ENCODE results near the gene FGD4.
A peak's percentile ranks its signal among the peaks of the same experiment; 100 is the strongest.

FGD4 gene

GRCh38 chr12:32457251-32458025 is 58.1 kb downstream of the FGD4 start:
- Histone ChIP-seq H3K27me3 (replicated peaks; ENCODE audit: control insufficient read depth, insufficient read depth, low read length) (no peaks in the 10 kb centered on the region), H3K36me3 (ENCODE audit: control insufficient read depth, insufficient read depth, low read length, severe bottlenecking) (no peaks in the 10 kb centered on the region), H3K4me1 (ENCODE audit: control insufficient read depth, insufficient read depth, low read length) (peaks cover 46% of the 10 kb centered on the region), H3K4me3 (ENCODE audit: low read length) (no peak overlapping the region), H3K9ac (ENCODE audit: low read length) (peak overlapping the region; percentile 64), H3K9me3 (ENCODE audit: control insufficient read depth, low read length) (no peaks in the 10 kb centered on the region)
- peak; percentile 60 for DNase-seq (ENCODE audit: low read depth)

- no peaks in the 10 kb centered on the region for H3K36me3 ChIP-seq (ENCODE audit: control insufficient read depth, insufficient read depth, low read length, severe bottlenecking)
- H3K9ac ChIP-seq (ENCODE audit: low read length), result no peak overlapping the region
- H3K9me3 ChIP-seq (ENCODE audit: control insufficient read depth, low read length), result no peaks in the 10 kb centered on the region
- no peak for DNase-seq (ENCODE audit: low read depth)
- H3K27me3 ChIP-seq (replicated peaks; ENCODE audit: control insufficient read depth, insufficient read depth, low read length), result no peaks in the 10 kb centered on the region
- H3K4me1 ChIP-seq (ENCODE audit: control insufficient read depth, insufficient read depth, low read length), result peaks cover 25% of the 10 kb centered on the region
- no peak overlapping the region for H3K4me3 ChIP-seq (ENCODE audit: low read length)
Measured at GRCh38 chr12:32460638-32461037, 61.3 kb downstream of the FGD4 start.

- Histone ChIP-seq H3K36me3 (ENCODE audit: control insufficient read depth, insufficient read depth, low read length, severe bottlenecking) (no peaks in the 10 kb centered on the region), H3K4me3 (ENCODE audit: low read length) (no peak overlapping the region), H3K27me3 (replicated peaks; ENCODE audit: control insufficient read depth, insufficient read depth, low read length) (no peaks in the 10 kb centered on the region), H3K9me3 (ENCODE audit: control insufficient read depth, low read length) (no peaks in the 10 kb centered on the region), H3K9ac (ENCODE audit: low read length) (no peak overlapping the region), H3K4me1 (ENCODE audit: control insufficient read depth, insufficient read depth, low read length) (peaks cover 4% of the 10 kb centered on the region)
- no peak for DNase-seq (ENCODE audit: low read depth)
Measured at GRCh38 chr12:32462908-32463307, 63.5 kb downstream of the FGD4 start.

DNA sequence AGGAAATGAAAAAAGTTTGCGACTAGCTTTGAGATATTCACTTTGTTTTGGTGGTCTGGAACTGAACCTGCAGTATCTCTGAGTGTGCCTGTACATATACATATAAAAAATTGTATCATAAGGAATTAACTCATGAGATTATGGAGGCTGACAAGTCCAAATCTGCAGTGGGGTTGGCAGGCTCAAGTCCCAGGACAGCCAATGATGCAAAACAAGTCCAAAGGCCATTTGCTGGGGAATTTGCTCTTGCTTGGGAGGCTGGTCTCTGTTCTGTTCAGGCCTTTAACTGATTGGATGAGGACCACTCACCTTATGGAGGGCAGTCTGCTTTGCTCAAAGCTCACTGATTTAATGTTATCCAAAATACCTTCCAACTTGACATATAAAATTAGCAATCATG is 66.8 kb downstream of the FGD4 start:
- no peaks in the 10 kb centered on the region for H3K4me1 ChIP-seq (ENCODE audit: control insufficient read depth, insufficient read depth, low read length)
- DNase-seq (ENCODE audit: low read depth), result no peak

DNA sequence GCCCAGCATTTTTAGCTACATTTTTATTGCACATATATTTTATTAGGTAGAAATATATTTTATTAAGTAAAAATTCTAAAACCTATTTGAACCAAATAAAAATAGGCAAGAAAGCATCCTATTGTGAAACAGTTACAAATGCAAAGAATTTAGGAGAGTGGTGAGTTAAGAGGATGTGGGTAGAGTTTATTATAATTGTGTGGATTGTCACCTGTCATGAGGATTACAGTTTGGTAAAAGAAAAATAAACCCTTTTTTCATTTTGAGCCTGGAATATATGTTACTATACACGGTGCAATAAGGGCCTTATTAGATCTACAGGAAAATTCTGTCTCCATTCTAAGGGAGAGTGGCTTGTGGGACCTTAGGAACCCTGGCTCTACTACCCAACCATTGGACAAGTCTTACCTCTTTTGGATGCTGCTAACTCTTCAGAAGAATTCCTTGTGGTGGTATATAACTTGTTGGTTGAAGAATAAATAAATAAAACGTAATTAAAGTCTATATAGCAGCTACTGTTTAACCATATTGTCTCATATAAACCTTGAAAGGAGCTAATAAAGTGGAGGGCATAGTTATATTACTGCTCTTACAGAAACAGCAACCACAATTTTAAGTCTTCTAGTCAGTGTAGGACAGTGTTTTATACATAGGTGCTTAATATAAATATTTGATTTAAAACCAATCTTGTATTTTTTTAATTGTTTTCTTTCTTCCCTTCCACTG is 67.8 kb downstream of the FGD4 start:
- no peaks in the 10 kb centered on the region for H3K9me3 ChIP-seq (ENCODE audit: control insufficient read depth, low read length)
- no peaks in the 10 kb centered on the region for H3K36me3 ChIP-seq (ENCODE audit: control insufficient read depth, insufficient read depth, low read length, severe bottlenecking)
- H3K4me1 ChIP-seq (ENCODE audit: control insufficient read depth, insufficient read depth, low read length), result no peaks in the 10 kb centered on the region
- no peaks in the 10 kb centered on the region for H3K27me3 ChIP-seq (replicated peaks; ENCODE audit: control insufficient read depth, insufficient read depth, low read length)
- no peak overlapping the region for H3K4me3 ChIP-seq (ENCODE audit: low read length)
- no peak for DNase-seq (ENCODE audit: low read depth)
- H3K9ac ChIP-seq (ENCODE audit: low read length), result no peak overlapping the region

More for the DNA sequence above, 66.8 kb downstream of the FGD4 start:
- Histone ChIP-seq H3K4me3 (ENCODE audit: low read length) (no peak overlapping the region), H3K36me3 (ENCODE audit: control insufficient read depth, insufficient read depth, low read length, severe bottlenecking) (no peaks in the 10 kb centered on the region), H3K27me3 (replicated peaks; ENCODE audit: control insufficient read depth, insufficient read depth, low read length) (no peaks in the 10 kb centered on the region), H3K9ac (ENCODE audit: low read length) (no peak overlapping the region), H3K9me3 (ENCODE audit: control insufficient read depth, low read length) (no peaks in the 10 kb centered on the region)

DNA sequence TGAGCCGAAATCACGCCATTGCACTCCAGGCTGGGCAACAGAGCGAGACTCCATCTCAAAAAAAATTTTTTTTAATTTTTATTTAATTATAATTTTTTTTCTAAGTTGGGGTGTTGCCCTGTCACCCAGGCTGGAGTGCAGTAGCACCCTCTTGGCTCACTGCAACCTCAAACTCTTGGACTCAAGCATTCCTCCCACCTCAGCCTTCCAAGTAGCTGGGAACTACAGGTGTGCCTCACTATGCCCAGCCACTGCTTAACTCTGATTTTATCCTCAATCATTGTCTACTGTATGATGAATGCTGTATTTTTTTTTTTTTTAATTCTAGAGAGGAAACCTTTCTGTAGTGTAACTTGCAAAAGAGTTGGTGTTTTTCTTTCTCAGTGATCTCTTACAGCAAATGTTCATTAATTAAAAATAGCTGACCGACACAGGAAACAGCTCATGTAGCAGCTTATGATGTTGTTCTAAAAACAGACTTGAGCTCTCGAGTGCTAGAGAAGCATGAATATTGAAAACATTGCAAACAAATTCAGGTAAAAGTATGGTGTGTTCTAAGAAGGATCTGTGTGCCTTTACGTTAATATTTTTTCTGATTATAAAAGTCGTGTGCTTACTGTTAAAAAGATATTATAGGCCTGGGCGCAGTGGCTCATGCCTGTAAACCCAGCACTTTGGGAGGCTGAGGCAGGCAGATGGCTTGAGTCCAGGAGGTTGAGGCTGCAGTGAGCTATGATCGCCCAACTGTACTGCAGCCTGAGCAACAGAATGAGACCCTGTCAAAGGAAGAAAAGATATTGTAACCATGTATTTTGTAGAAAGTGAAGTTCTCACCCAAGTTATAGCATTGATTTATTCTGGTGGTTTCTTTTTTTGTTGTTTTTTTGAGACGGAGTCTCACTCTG is 68.9 kb downstream of the FGD4 start:
- Histone ChIP-seq H3K9ac (ENCODE audit: low read length) (no peak overlapping the region), H3K27me3 (replicated peaks; ENCODE audit: control insufficient read depth, insufficient read depth, low read length) (no peaks in the 10 kb centered on the region), H3K9me3 (ENCODE audit: control insufficient read depth, low read length) (no peaks in the 10 kb centered on the region), H3K36me3 (ENCODE audit: control insufficient read depth, insufficient read depth, low read length, severe bottlenecking) (no peaks in the 10 kb centered on the region), H3K4me1 (ENCODE audit: control insufficient read depth, insufficient read depth, low read length) (no peaks in the 10 kb centered on the region), H3K4me3 (ENCODE audit: low read length) (no peak overlapping the region)
- DNase-seq (ENCODE audit: low read depth), result no peak

DNA sequence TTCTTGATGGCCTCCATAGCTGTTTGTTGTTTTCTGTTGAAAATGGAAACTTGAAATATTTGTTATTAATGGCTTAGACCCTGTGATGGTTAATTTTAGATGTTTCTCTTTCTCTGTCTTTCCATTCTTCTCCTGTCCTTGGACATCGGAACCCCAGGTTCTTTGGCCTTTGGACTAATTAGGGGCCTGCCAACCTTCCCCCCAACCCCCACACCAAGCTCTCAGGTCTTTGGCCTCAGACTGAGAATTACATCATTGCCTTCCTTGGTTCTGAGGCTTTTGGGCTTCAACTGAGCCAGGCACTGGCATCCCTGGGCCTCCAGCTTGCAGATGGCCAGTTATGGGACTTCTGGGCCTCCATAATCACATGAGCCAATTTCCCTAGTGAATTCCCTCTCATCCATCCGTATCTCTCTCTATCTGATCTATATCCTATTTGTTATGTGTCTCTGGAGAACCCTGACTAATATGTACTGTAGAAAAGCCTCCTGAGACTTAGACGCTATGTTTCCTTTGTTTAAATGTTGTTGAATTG is 71.6 kb downstream of the FGD4 start:
- no peaks in the 10 kb centered on the region for H3K27me3 ChIP-seq (replicated peaks; ENCODE audit: control insufficient read depth, insufficient read depth, low read length)
- DNase-seq (ENCODE audit: low read depth), result no peak
- H3K4me1 ChIP-seq (ENCODE audit: control insufficient read depth, insufficient read depth, low read length), result no peaks in the 10 kb centered on the region
- no peak overlapping the region for H3K4me3 ChIP-seq (ENCODE audit: low read length)
- H3K9ac ChIP-seq (ENCODE audit: low read length), result no peak overlapping the region
- H3K36me3 ChIP-seq (ENCODE audit: control insufficient read depth, insufficient read depth, low read length, severe bottlenecking), result no peaks in the 10 kb centered on the region
- no peaks in the 10 kb centered on the region for H3K9me3 ChIP-seq (ENCODE audit: control insufficient read depth, low read length)

DNA sequence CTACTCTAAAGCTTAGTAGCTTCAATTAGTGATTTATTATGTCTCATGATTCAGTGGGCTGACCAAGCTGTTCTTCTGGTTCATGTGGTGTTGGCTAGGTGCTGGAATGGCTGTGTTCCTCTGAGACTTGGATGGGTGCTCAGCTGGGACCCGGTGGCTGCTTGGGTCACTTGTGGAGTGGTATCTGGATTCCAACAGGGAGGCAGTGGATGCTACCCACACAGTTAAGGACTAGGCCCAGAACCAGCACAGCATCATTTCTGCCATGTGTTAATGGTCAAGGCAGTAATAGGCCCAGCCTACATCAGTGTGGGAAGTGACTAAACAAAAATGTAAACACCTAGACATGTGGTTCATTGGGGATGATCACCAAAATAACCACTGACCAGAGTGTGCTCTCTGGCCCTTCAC is 72.2 kb downstream of the FGD4 start:
- Histone ChIP-seq H3K27me3 (replicated peaks; ENCODE audit: control insufficient read depth, insufficient read depth, low read length) (no peaks in the 10 kb centered on the region), H3K9me3 (ENCODE audit: control insufficient read depth, low read length) (no peaks in the 10 kb centered on the region), H3K36me3 (ENCODE audit: control insufficient read depth, insufficient read depth, low read length, severe bottlenecking) (no peaks in the 10 kb centered on the region), H3K4me1 (ENCODE audit: control insufficient read depth, insufficient read depth, low read length) (no peaks in the 10 kb centered on the region), H3K9ac (ENCODE audit: low read length) (no peak overlapping the region), H3K4me3 (ENCODE audit: low read length) (no peak overlapping the region)
- no peak for DNase-seq (ENCODE audit: low read depth)

DNA sequence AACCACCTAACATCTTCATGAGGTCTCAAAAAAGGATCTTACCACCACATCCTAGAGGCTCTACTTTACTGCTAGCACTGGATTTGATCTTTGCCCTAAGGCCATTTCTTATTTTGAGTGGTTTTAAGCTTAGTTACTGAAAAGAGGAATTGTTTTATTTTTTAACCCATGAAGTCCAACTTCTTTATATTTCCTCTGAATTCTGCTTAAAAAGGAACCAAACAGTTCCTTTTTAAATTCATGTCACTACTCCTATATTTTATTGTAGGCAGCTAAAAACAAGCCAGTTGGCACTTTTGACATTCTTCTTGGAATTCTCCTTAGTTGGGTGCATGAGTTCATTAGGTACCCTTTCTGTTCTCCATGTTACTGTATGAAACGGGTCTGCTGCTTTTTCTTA is 76.4 kb downstream of the FGD4 start:
- Histone ChIP-seq H3K4me1 (ENCODE audit: control insufficient read depth, insufficient read depth, low read length) (no peaks in the 10 kb centered on the region), H3K9me3 (ENCODE audit: control insufficient read depth, low read length) (no peaks in the 10 kb centered on the region), H3K27me3 (replicated peaks; ENCODE audit: control insufficient read depth, insufficient read depth, low read length) (no peaks in the 10 kb centered on the region), H3K9ac (ENCODE audit: low read length) (no peak overlapping the region), H3K36me3 (ENCODE audit: control insufficient read depth, insufficient read depth, low read length, severe bottlenecking) (no peaks in the 10 kb centered on the region), H3K4me3 (ENCODE audit: low read length) (no peak overlapping the region)
- no peak for DNase-seq (ENCODE audit: low read depth)

- Histone ChIP-seq H3K4me3 (ENCODE audit: low read length) (no peak overlapping the region), H3K4me1 (ENCODE audit: control insufficient read depth, insufficient read depth, low read length) (no peaks in the 10 kb centered on the region), H3K9me3 (ENCODE audit: control insufficient read depth, low read length) (no peaks in the 10 kb centered on the region), H3K36me3 (ENCODE audit: control insufficient read depth, insufficient read depth, low read length, severe bottlenecking) (no peaks in the 10 kb centered on the region), H3K9ac (ENCODE audit: low read length) (no peak overlapping the region), H3K27me3 (replicated peaks; ENCODE audit: control insufficient read depth, insufficient read depth, low read length) (no peaks in the 10 kb centered on the region)
- no peak for DNase-seq (ENCODE audit: low read depth)
Measured at GRCh38 chr12:32476446-32476845, 77.1 kb downstream of the FGD4 start.

GRCh38 chr12:32477714-32478113 is 78.4 kb downstream of the FGD4 start:
- H3K9ac ChIP-seq (ENCODE audit: low read length), result no peak overlapping the region
- no peak for DNase-seq (ENCODE audit: low read depth)
- no peaks in the 10 kb centered on the region for H3K36me3 ChIP-seq (ENCODE audit: control insufficient read depth, insufficient read depth, low read length, severe bottlenecking)
- H3K9me3 ChIP-seq (ENCODE audit: control insufficient read depth, low read length), result no peaks in the 10 kb centered on the region
- no peak overlapping the region for H3K4me3 ChIP-seq (ENCODE audit: low read length)
- no peaks in the 10 kb centered on the region for H3K27me3 ChIP-seq (replicated peaks; ENCODE audit: control insufficient read depth, insufficient read depth, low read length)
- H3K4me1 ChIP-seq (ENCODE audit: control insufficient read depth, insufficient read depth, low read length), result no peaks in the 10 kb centered on the region
